ENCODE measurements around the gene UQCRC1. TPM values are rescaled to one million over a fixed set of nuclear protein-coding genes. Genes with fewer than 3 reads are reported as not detected.
A peak's percentile ranks its signal among the peaks of the same experiment; 100 is the strongest.

Gene UQCRC1
- total RNA-seq, 1 donor from 2014 or later = 390 TPM

- peak; percentile 16 for DNase-seq (ENCODE audit: low read depth)
Measured at GRCh38 chr3:48599509-48600285, 9.7 kb downstream of the UQCRC1 start.

- DNase-seq (ENCODE audit: low read depth) = no peak
Measured at GRCh38 chr3:48599077-48599501, 10.4 kb downstream of the UQCRC1 start.

GRCh38 chr3:48598323-48599076 is 10.9 kb downstream of the UQCRC1 start:
- DNase-seq (ENCODE audit: low read depth) = peak; percentile 89

- no peak for DNase-seq (ENCODE audit: low read depth)
Measured at GRCh38 chr3:48597408-48597800, 12.0 kb downstream of the UQCRC1 start.

- DNase-seq (ENCODE audit: low read depth) = no peak
Measured at GRCh38 chr3:48596676-48597407, 12.6 kb downstream of the UQCRC1 start.

- DNase-seq (ENCODE audit: low read depth) = no peak
Measured at GRCh38 chr3:48596157-48596556, 13.3 kb downstream of the UQCRC1 start.

GRCh38 chr3:48595526-48596121 is 13.8 kb downstream of the UQCRC1 start:
- peak; percentile 80 for DNase-seq (ENCODE audit: low read depth)

- no peak for DNase-seq (ENCODE audit: low read depth)
Measured at GRCh38 chr3:48595075-48595525, 14.3 kb downstream of the UQCRC1 start, which contains the start of gene COL7A1. TSS of gene COL7A1 (minus strand) at chr3:48595329. CDS start at chr3:48595159, 170 bp downstream.

GRCh38 chr3:48594417-48595049 is 14.9 kb downstream of the UQCRC1 start:
- DNase-seq (ENCODE audit: low read depth) = no peak

- DNase-seq (ENCODE audit: low read depth) = no peak
Measured at GRCh38 chr3:48593337-48593736, 16.1 kb downstream of the UQCRC1 start.

- no peak for DNase-seq (ENCODE audit: low read depth)
Measured at GRCh38 chr3:48592519-48593087, 16.8 kb downstream of the UQCRC1 start.

GRCh38 chr3:48591886-48592518 is 17.4 kb downstream of the UQCRC1 start:
- DNase-seq (ENCODE audit: low read depth) = no peak

GRCh38 chr3:48591436-48591835 is 18.0 kb downstream of the UQCRC1 start:
- DNase-seq (ENCODE audit: low read depth) = no peak

- DNase-seq (ENCODE audit: low read depth) = no peak
Measured at GRCh38 chr3:48588230-48588629, 21.2 kb downstream of the UQCRC1 start.

GRCh38 chr3:48587686-48588085 is 21.8 kb downstream of the UQCRC1 start:
- DNase-seq (ENCODE audit: low read depth) = no peak

- DNase-seq (ENCODE audit: low read depth) = no peak
Measured at GRCh38 chr3:48585411-48585810, 24.0 kb downstream of the UQCRC1 start.

GRCh38 chr3:48584836-48585235 is 24.6 kb downstream of the UQCRC1 start:
- no peak for DNase-seq (ENCODE audit: low read depth)

GRCh38 chr3:48581621-48582481 is 27.6 kb downstream of the UQCRC1 start:
- DNase-seq (ENCODE audit: low read depth) = no peak

GRCh38 chr3:48576647-48577046 is 32.8 kb downstream of the UQCRC1 start:
- no peak for DNase-seq (ENCODE audit: low read depth)

Data from myocyte (in vitro differentiated cells).